GM21786 (cell line): ENCODE measurements around the gene SCN4A.

Source experiments
- ATAC-seq: cut with Tn5 transposase; IDR thresholded peaks from one replicate; pipeline ENCODE4 v1.9.1; 2021; ENCODE audit not compliant: unreplicated experiment

SCN4A gene

GRCh38 chr17:64002658-64003525, 30.2 kb upstream of the SCN4A start:
- no peak for ATAC-seq

- no peak for ATAC-seq
Observed at GRCh38 chr17:64001763-64002529, 29.2 kb upstream of the SCN4A start.

- ATAC-seq, result no peak
Observed at GRCh38 chr17:64001091-64001579, 28.4 kb upstream of the SCN4A start.

DNA sequence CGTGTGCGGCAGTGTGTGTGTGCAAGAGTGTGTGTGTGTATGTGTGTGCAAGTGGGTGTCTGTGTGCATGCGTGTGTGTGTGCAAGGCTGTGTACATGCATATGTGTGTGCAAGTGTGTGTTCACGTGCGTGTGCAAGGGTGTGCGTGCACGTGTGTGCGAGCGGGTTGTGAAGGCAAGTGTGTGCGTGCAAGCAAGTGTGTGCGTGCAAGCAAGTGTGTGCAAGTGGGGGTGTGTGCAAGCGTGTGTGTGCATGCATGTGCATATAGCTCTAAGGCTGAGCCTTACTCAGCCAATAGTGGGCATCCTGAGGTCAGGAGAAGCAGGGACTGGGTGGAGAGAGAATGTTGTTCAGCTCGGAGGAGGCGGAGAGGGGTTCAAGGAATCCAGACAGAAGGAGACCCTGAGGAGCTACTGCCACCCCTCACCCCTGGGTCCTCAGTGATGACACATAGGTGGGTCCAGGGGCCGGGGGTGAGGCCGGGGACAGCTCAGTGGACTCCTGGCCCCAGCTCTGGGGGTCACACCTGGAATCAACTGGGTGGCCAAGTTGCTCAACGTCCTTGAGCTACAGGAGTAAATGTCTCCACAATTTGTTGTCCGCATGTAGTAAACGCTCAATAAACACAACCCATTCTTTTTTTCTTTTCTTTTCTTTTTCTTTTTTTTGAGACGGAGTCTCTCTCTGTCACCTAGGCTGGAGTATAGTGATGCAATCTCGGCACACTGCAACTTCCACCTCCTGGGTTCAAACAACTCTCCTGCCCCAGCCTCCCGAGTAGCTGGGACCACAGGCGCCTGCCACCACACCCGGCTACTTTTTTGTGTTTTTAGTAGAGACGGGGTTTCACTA, 27.2 kb upstream of the SCN4A start:
- no peak for ATAC-seq

DNA sequence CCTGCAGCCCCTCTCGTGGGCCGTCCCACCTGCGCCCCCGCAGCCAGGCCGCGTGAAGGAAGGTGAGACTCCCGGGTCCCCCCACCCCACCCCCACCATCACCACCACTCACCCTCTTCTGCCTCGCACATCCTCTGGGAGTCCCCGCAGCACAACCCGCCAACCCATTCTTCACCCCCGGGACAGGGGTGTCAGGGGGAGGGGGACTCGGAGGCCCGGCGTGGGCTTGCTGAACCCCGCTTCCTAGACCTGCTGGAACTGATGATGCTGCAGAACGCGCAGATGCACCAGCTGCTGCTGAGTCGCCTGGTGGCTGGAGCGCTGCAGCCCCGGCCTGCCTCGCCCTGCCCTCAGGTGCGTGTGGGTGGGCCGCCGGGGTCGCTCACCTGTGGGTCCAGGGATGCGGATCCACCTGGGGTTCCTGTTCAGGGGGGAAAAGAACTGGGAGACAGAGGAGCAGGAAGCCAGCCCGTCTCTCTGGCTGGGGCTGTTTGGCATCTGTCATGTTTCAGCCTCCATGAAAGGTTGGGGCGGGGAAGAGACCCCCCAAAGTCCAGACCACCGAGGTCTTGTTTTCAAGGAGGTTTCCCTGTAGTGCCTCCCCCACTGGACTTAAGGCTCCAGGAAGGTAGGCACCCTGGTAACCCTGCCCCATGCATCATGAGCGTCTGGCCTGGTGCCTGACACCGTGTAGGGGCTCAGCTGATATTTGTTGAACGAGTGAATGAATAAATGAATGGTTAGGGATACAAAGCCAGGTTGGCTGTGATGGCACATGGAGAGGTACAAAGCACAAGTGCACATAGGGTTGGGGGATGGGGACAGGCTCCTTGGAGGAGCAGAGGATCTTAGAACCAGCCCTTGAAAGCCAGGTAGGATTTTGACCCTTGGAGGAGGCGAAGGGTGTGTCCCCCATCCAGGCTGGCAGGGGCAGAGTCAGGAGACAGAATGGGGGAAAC, 26.3 kb upstream of the SCN4A start:
- no peak for ATAC-seq

GRCh38 chr17:63998050-63998720, 25.5 kb upstream of the SCN4A start, which contains the start of gene PRR29:
TSS of gene PRR29 (plus strand) at chr17:63998351. CDS start at chr17:63998365, 14 bp downstream.
- ATAC-seq, result no peak

DNA sequence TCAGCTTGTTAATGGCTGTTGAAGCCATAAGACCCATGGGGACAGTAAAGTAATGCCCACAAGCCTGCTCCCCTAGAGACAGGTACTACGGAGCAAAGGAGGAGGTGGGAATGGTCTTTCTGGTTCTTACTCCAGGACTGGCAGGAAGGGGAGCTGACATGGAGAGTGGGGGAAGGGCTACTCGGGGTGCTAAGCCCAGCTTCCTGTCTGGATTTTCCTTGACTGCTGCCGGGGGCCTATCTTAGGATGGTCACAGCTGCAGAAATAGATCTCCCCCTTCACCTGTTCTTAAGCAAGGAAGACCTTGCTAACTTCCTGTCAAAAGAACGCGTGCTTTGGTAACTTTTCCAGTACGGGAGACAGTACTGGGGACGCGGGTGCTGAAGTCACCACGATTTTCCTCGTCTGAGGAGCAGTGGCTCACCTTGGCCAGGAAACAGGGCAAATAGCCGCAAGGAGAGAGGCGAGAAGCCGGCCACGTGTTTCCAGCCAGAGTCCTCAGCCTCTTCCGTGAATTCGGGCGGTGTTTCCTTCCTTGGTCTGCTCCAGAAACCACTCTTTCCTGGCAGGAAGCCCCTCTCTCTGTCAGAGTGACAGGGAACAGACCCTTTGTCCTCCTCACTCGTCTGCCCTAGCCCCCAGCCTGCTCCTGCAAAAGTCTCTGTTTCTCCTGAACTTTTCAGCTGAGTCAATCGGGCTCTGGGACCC, 24.8 kb upstream of the SCN4A start:
- no peak for ATAC-seq

DNA sequence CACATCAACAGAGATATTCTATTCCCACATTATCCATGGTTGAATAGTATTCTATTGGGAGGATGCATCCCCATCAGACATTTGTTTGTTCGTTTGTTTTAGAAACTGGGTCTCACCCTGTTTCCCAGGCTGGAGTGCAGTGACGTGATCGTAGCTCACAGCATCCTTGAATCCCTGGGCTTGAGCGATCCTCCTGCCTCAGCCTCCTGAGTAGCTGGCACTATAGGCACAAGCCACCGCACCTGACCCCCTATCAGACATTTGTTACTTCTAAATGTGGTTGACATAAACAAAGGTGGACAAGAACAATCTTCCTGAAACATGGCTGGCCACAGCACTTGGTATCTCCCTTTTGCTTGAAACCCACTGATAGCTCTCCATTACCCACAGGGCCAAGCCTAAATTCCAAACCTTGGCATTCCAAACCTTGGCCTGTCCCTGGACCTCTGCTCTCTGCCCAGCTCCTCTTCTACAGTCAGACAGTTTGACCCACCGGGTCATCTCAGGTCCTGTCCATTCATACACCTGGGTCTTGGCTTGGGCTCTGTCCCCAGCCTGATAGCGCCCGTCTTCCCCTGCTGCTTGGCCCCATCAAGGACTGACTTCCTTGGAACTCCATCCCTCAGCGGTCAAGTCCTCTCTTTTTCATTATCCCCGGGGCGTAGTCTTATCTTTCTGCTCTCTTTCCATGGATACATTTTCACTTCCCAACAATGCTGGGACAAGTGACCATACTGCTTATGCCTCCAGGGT, 23.9 kb upstream of the SCN4A start:
- ATAC-seq, result no peak

GRCh38 chr17:63995626-63996025, 22.9 kb upstream of the SCN4A start:
- no peak for ATAC-seq

GRCh38 chr17:63993368-63993985, 20.8 kb upstream of the SCN4A start:
- no peak for ATAC-seq

- no peak for ATAC-seq
Observed at GRCh38 chr17:63991611-63992010, 18.9 kb upstream of the SCN4A start.

- ATAC-seq, result no peak
Observed at GRCh38 chr17:63989622-63990345, 17.1 kb upstream of the SCN4A start.

GRCh38 chr17:63988741-63989621, 16.3 kb upstream of the SCN4A start:
- ATAC-seq, result no peak

DNA sequence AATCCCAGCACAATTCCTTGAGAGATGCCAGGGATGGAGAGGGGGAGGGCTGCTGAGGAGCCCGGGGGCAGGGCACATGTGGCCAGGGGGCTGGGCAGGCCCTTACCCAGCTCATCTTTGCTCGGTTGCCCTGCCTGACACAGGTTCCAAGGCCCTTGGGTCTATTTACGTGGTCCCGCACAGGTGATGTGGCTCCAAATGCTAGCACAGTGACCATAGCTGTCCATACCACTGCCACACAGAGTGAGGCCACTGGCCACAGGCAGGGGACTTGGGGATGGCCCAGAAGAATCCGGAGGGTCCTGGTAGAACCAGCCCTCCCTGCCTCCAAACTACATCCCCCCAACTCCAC, 15.4 kb upstream of the SCN4A start:
- ATAC-seq, result no peak

DNA sequence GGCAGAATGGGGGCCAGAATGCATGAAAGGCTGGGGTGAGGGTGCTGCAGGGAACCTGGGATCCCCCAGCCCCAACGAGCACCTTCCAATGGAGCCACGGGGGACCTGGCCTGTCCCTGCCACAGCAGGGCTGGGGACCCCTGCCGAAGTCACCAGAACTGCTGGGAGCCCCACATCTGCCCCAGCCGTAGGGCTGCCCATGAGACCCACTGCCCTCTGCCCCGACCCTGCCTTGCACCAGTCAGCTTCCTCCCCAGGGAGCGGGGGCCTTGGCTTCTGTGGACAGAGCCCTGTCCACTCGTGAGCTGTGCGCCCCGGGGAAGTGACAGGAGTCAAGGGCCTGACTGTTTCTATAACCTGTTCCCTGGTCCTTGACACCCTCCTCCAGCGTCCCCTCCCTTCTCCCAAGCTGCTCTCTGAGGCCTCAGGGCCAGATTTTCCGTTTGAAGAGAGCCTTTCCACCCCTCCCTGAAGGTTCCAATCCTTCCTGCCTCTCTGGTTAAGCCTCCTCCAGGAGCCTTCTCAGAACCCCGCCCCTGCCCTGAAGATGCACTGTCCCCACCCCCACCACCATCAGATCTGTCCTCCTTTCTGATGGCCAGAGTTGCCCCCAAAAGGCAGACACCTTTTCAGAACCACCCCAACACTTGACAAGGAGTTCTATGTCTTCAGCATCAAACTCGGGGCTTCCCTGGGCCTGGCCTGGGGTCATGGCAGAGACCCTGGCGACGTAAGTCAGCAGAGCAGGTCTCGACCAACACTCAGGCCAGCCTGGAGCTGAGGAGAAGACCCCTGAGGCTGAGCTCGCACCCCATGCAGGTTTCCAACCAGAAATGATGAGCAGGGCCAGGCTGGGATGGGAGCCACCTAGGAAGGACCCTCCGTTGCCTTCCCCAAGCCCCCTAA, 14.8 kb upstream of the SCN4A start:
- ATAC-seq, result no peak
